Activated T-cell treated with anti-CD3 and anti-CD28 coated beads, Interleukin-2, amount 50 U/mL, for 24 hours (primary cell): ENCODE data around the gene BNIP3.
"Not testable (repeated sequence)": the region's sequence is repeated elsewhere in the genome, so short reads cannot be mapped to it uniquely, and the experiment has no call there.

Experiments used
- DNase-seq: peaks from one replicate; pipeline ENCODE4 v3.0.0-alpha.2; 2020
- H3K27ac Mint-ChIP-seq: 2 replicates; pipeline ENCODE4 v1.8.0; 2020; ENCODE audit warnings: mild to moderate bottlenecking, mixed read lengths
- H3K27me3 Mint-ChIP-seq: 2 replicates; pipeline ENCODE4 v1.8.0; 2020; ENCODE audit warnings: mixed read lengths
- H3K36me3 Mint-ChIP-seq: 2 replicates; pipeline ENCODE4 v1.8.0; 2020; ENCODE audit warnings: low read depth, mixed read lengths
- H3K4me1 Mint-ChIP-seq: 2 replicates; pipeline ENCODE4 v1.8.0; 2020; ENCODE audit warnings: low read depth, mixed read lengths
- H3K4me3 Mint-ChIP-seq: 2 replicates; pipeline ENCODE4 v1.8.0; 2020; ENCODE audit warnings: mild to moderate bottlenecking, moderate library complexity, mixed read lengths
- H3K9me3 Mint-ChIP-seq: 2 replicates; pipeline ENCODE4 v1.8.0; 2020; ENCODE audit warnings: mixed read lengths

The BNIP3 gene

DNA sequence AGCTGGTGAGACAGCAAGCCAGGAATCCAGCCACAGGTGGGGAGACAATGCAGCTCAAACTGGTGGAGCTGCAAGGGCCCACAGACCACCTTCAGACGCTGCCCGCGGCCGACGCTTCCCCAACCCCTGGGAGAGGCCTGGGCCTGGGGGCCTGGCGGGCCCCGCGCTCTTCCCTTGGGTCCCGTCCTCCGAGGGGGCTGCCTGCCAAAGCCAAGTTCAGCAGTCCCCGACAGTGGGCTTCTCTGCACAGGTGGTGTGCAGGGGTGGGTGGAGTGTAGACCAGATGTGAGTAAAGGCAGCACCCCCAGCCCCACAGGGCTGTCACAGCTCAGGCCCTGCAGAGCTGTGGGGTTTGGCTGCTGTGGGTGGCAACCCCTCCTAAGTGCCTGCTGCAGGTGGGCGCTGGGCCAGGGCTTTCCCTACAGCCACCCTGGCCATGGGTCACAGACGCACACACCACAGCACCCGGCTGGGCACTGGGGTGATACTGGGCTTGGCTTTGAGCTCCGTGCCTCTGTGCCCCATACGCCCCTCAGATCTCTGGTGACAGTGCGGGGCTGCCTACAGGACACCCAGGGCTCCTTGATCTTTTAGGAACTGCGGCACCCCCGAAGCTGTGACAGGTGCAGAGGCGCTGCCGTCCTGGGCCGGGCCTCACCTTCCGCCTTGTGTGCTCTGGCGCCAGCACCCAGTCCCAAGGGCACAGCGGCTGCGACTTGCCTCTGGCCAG is 20.5 kb downstream of the BNIP3 start:
- Mint-ChIP-seq H3K27ac (no peak overlapping the region), H3K4me3 (no peak overlapping the region)
- DNase-seq, result no peak

DNA sequence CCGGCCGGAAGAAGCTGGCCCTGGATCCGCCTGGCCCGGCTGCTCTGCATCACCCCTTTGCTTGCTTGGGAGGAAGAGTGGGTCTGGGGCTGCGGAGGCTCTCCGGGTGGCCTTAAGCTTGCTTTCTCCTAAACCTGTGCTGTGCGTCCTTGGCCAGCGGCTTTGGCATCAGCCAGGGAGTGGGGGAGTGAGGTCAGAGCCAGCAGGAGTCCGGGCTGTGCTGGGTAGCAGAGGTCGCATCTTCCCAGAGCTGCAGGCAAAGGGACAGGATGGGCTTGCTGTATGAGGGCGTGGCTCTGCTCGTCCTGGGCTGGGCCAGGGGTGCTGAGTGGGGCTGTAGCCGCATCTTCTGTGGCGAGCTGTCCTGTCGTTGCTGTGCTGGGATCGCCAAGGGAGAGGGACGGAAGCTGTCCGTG is 21.1 kb downstream of the BNIP3 start:
- Mint-ChIP-seq H3K4me1 (peaks cover 18% of the 10 kb centered on the region), H3K9me3 (no peaks in the 10 kb centered on the region), H3K4me3 (no peak overlapping the region), H3K27ac (no peak overlapping the region), H3K27me3 (no peaks in the 10 kb centered on the region), H3K36me3 (peaks cover 82% of the 10 kb centered on the region)
- no peak for DNase-seq

More for the DNA sequence above, 20.5 kb downstream of the BNIP3 start:
- H3K27me3 Mint-ChIP-seq, result no peaks in the 10 kb centered on the region
- H3K4me1 Mint-ChIP-seq, result peaks cover 22% of the 10 kb centered on the region
- H3K36me3 Mint-ChIP-seq, result peaks cover 82% of the 10 kb centered on the region
- H3K9me3 Mint-ChIP-seq, result no peaks in the 10 kb centered on the region

DNA sequence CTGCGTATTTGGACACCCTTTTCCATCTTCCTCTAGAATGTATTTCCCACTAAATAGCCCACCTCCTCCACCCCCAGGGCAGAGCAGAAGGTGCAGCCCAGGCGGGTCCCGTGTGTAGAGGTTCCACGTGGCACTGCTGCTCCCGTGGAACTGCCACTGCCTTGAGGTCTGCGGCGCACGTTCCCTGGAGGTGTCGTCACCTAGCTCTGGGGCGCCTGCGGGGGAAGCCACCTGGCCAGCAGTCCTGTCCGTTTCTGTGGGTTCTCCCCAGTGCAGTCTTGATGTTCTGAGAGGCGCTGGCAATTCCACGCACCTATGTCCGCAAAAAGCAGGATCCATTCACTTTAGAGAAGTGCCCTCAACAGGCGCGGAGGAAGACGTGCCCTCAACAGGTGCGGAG is 21.9 kb downstream of the BNIP3 start:
- H3K27me3 Mint-ChIP-seq, result no peaks in the 10 kb centered on the region
- peaks cover 13% of the 10 kb centered on the region for H3K4me1 Mint-ChIP-seq
- DNase-seq, result no peak
- peaks cover 82% of the 10 kb centered on the region for H3K36me3 Mint-ChIP-seq
- no peak overlapping the region for H3K27ac Mint-ChIP-seq
- no peaks in the 10 kb centered on the region for H3K9me3 Mint-ChIP-seq
- H3K4me3 Mint-ChIP-seq, result no peak overlapping the region

DNA sequence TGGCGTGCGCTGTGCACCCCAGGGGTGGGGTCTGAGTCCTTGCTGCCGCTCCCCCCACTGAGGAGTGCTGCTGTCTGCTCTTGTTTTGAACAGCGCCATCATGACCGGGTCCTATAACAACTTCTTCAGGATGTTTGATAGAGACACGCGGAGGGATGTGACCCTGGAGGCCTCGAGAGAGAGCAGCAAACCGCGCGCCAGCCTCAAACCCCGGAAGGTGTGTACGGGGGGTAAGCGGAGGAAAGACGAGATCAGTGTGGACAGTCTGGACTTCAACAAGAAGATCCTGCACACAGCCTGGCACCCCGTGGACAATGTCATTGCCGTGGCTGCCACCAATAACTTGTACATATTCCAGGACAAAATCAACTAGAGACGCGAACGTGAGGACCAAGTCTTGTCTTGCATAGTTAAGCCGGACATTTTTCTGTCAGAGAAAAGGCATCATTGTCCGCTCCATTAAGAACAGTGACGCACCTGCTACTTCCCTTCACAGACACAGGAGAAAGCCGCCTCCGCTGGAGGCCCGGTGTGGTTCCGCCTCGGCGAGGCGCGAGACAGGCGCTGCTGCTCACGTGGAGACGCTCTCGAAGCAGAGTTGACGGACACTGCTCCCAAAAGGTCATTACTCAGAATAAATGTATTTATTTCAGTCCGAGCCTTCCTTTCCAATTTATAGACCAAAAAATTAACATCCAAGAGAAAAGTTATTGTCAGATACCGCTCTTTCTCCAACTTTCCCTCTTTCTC is 26.0 kb downstream of the BNIP3 start:
- no peaks in the 10 kb centered on the region for H3K27me3 Mint-ChIP-seq
- no peak for DNase-seq
- H3K4me3 Mint-ChIP-seq, result no peak overlapping the region
- H3K27ac Mint-ChIP-seq, result peak overlapping the region; percentile 61
- H3K9me3 Mint-ChIP-seq, result no peaks in the 10 kb centered on the region
- H3K4me1 Mint-ChIP-seq, result no peaks in the 10 kb centered on the region
- peaks cover 76% of the 10 kb centered on the region for H3K36me3 Mint-ChIP-seq

DNA sequence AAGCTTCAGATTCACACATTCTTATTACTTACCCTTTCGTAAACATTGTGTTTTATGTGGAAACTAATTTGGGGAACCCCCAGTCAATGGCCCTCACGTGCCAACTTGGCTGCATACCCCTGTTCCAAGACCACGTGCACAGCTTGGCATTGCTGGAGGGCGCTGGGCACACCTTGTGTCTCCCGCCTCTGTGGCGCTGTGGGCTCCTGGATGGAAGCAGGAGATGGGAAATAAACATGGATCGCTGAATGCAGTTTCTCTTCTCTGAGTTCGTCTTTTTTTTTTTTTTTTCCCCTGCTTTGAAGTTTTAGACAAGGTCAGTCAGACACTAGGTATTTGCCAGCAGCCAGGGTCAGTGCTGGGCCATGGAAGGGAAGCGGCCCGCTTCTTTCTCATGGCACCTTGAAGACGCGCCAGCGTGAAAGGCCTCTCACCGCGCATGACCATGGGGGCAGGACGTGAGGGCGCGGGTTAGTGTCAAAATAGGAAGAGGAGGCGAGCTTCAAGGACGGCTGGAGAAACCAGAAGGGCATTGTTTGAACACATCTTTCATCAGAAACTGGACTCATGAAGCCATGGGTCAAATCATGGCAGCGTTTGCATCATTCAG is 27.3 kb downstream of the BNIP3 start:
- Mint-ChIP-seq H3K4me3 (no peak overlapping the region), H3K27me3 (no peaks in the 10 kb centered on the region), H3K27ac (no peak overlapping the region), H3K9me3 (no peaks in the 10 kb centered on the region), H3K4me1 (no peaks in the 10 kb centered on the region), H3K36me3 (peaks cover 73% of the 10 kb centered on the region)
- DNase-seq, result no peak

DNA sequence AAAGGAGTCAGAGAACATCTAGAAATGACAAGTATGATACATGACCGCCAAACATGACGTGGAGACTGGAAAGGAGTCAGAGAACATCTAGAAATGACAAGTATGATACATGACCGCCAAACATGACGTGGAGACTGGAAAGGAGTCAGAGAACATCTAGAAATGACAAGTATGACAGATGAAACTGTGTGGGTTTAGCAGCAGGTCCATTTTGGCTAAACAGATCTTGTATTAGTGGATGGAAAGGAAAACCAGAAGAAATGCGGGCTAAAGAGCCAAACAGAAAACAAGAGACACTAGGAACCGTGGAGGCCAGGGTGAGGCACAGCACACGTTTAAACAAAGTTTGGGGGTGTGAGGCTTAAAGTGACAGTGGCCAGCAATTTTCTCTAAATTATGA is 31.8 kb downstream of the BNIP3 start:
- not testable (repeated sequence) for H3K27me3 Mint-ChIP-seq, H3K4me3 Mint-ChIP-seq, H3K9me3 Mint-ChIP-seq, DNase-seq, H3K4me1 Mint-ChIP-seq
- peak overlapping the region; percentile 52 for H3K27ac Mint-ChIP-seq
- H3K36me3 Mint-ChIP-seq, result peaks cover 83% of the 10 kb centered on the region

DNA sequence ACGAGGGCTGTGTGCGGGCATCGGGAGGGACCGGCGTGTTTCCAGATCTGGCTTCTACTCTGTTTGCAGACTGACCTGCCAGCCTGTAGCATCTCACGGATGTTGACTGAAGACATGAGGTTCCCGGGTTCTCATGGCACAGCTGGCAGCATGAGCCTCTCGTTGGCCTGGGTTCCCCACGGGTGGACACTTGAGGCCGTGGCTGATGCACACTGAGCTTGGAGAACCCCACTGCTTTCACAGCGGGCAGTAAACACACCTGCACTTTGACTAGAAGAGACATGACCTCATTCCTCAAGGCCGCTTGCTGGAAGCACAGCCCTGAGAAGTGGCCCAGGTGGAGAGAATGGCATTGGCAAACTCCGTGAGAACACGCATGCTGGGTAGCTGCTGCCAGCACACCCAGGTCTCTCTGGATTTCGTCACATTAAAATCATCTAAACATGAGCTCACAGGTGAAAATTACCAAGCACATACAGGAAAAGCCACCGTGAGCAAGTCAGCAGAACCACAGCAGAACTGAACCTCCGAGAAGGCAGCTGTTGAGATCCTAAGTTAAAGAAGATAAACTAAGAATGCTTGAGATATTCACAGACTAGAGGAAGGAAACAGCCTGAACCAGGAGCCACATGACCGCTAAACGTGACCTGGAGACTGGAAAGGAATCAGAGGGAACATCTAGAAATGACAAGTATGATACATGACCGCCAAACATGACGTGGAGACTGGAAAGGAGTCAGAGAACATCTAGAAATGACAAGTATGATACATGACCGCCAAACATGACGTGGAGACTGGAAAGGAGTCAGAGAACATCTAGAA is 32.5 kb downstream of the BNIP3 start:
- no peaks in the 10 kb centered on the region for H3K27me3 Mint-ChIP-seq
- peaks cover 83% of the 10 kb centered on the region for H3K36me3 Mint-ChIP-seq
- H3K27ac Mint-ChIP-seq, result no peak overlapping the region
- H3K4me3 Mint-ChIP-seq, result no peak overlapping the region
- peaks cover 4% of the 10 kb centered on the region for H3K4me1 Mint-ChIP-seq
- DNase-seq, result no peak
- no peaks in the 10 kb centered on the region for H3K9me3 Mint-ChIP-seq

DNA sequence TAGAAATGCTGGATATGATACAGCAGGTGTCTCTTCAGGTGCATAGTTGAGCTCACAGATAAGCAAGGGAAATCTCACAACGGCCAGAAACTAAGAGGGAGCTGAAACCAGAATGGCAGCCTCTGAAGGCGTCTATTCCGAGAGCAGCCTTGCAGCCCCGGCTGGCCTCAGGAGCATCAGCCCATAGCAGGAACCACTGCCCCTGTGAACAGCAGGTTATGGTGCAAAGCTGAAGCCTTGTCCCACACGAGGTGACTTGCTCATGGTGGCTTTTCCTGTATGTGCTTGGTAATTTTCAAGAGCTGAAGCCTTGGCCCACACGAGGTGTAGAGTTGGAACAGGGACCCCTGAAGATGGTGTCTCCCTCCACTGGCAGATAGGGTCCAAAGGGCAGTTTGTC is 33.2 kb downstream of the BNIP3 start:
- Mint-ChIP-seq H3K4me1 (peaks cover 4% of the 10 kb centered on the region), H3K4me3 (no peak overlapping the region), H3K27me3 (no peaks in the 10 kb centered on the region), H3K36me3 (peaks cover 83% of the 10 kb centered on the region), H3K27ac (no peak overlapping the region), H3K9me3 (no peaks in the 10 kb centered on the region)
- DNase-seq, result peak; percentile 16

DNA sequence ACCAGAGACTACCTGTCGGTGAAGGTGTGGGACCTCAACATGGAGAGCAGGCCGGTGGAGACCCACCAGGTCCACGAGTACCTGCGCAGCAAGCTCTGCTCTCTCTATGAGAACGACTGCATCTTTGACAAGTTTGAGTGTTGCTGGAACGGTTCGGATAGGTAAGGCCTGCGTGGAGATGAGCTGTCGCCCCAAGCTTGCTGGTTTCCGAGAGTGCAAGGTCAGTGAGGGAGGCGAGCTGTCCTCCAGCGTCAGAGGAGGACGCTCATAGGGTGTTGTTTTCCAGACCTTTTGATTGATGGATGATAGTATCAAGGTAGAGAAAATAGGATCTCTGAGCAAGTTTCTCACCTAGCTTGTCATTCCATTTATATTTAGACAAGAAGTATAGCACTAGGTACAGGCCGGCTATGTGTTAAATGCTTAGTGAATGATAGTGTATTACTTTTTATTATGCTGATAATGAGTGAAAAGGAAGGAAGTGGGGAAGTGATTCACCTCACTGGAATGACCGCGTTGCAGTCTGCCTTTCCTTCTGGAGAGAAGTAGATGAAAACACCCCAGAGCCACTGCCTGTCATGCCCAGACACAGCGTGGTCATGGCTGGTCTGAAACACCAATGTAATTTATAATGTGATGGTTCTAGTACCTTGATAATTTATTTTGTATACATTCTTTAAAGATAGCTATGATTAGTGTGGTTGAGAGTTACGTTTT is 33.9 kb downstream of the BNIP3 start:
- Mint-ChIP-seq H3K4me3 (no peak overlapping the region), H3K36me3 (peaks cover 85% of the 10 kb centered on the region), H3K9me3 (no peaks in the 10 kb centered on the region), H3K27me3 (no peaks in the 10 kb centered on the region), H3K27ac (no peak overlapping the region), H3K4me1 (peaks cover 4% of the 10 kb centered on the region)
- peak; percentile 21 for DNase-seq

DNA sequence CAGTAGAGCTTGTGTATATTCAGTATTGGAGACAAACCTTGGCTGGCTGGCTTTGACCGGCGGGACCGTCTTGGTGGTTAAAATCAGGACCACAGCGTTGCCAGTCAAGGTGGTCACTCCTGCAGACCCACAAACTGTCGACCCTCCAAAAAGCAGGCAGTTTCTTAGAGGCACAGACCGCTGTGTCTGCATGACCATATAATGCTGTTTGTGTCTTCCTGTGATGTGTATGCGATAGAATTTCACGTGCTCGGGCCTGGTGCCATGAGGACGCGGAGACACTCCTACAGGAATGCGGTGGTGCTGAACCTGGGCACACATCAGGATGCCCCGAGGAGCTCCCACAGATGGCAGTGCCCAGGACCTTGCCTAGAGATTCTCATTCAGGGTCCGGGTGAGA is 34.8 kb downstream of the BNIP3 start:
- DNase-seq, result peak; percentile 11
- no peak overlapping the region for H3K4me3 Mint-ChIP-seq
- H3K27ac Mint-ChIP-seq, result no peak overlapping the region
- peaks cover 92% of the 10 kb centered on the region for H3K36me3 Mint-ChIP-seq
- H3K27me3 Mint-ChIP-seq, result no peaks in the 10 kb centered on the region
- H3K4me1 Mint-ChIP-seq, result peaks cover 4% of the 10 kb centered on the region
- no peaks in the 10 kb centered on the region for H3K9me3 Mint-ChIP-seq

DNA sequence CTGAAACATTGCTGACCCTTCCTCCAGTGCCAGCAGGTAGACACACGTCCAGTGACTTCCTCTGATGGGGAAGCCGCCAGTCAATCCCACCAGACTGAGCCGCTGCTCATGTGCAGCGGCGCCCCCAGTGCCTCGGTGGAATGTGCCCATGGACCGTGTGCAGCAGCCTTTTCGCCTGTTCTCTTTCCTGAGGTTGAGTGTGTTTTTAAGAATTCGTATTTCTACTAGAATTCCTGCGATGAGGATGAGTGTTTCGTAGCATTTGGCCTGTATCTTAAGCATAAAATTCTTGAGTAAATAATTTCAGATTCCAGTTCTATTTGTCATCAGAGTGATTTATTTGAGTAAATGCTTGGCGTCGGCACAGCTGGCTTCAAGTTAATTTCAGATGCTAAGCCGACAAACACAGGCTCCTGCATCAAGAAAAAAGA is 35.4 kb downstream of the BNIP3 start:
- H3K4me1 Mint-ChIP-seq, result peaks cover 4% of the 10 kb centered on the region
- no peaks in the 10 kb centered on the region for H3K27me3 Mint-ChIP-seq
- H3K36me3 Mint-ChIP-seq, result peaks cover 95% of the 10 kb centered on the region
- H3K9me3 Mint-ChIP-seq, result no peaks in the 10 kb centered on the region
- H3K4me3 Mint-ChIP-seq, result no peak overlapping the region
- no peak for DNase-seq
- H3K27ac Mint-ChIP-seq, result no peak overlapping the region

DNA sequence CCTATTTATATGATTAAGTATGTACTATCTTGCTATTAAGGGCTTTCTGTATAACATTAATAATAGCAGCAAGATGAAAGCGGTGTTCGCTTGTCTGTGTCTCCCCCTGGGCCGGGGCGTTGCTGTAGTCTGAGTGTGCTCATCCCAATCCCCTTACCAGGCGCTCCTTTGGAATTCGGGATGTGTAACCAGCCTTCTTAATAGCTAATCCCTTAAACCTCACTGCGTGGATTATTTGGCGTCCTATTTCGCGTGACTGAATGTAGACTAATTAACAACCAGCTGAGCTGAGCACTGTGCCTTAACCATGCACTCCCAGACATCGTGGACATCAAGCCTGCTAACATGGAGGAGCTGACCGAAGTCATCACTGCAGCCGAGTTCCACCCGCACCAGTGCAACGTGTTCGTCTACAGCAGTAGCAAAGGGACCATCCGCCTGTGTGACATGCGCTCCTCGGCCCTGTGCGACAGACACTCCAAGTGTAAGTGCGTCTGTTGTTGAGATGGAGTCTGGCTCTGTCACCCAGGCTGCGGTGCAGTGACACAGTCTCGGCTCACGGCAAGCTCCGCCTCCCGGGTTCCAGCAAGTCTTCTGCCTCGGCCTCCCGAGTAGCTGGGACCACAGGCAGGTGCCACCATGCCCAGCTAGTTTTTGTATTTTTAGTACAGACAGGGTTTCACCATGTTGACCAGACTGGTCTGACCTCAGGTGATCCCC is 36.6 kb downstream of the BNIP3 start:
- DNase-seq, result peak; percentile 12
- no peak overlapping the region for H3K27ac Mint-ChIP-seq
- H3K4me1 Mint-ChIP-seq, result peaks cover 4% of the 10 kb centered on the region
- H3K4me3 Mint-ChIP-seq, result no peak overlapping the region
- no peaks in the 10 kb centered on the region for H3K27me3 Mint-ChIP-seq
- peaks cover 95% of the 10 kb centered on the region for H3K36me3 Mint-ChIP-seq
- H3K9me3 Mint-ChIP-seq, result no peaks in the 10 kb centered on the region

DNA sequence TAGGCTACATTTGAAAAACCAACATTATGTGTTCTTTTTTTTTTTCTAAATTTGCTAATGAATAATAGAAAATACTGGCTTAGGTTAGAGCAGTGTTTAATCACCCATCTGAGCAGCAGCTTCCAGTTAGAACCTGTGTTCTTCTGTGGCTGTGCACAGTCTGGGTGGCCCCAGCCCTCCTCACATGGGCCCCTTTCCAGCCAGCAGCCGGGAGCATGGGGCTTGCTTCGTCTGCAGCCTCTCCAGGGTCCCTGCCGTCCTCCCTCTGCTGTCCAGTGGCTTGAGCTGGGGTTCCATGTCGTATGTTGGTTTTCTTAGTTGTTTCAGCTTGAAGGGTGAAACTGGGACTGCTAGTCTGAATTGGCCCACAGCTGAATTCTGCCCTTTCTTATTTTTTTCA is 37.3 kb downstream of the BNIP3 start:
- peak overlapping the region; percentile 17 for H3K27ac Mint-ChIP-seq
- H3K27me3 Mint-ChIP-seq, result no peaks in the 10 kb centered on the region
- DNase-seq, result no peak
- no peaks in the 10 kb centered on the region for H3K9me3 Mint-ChIP-seq
- no peak overlapping the region for H3K4me3 Mint-ChIP-seq
- peaks cover 4% of the 10 kb centered on the region for H3K4me1 Mint-ChIP-seq
- H3K36me3 Mint-ChIP-seq, result peaks cover 98% of the 10 kb centered on the region
